ENCODE results near the gene XPR1. TPM values are rescaled to one million over a fixed set of nuclear protein-coding genes. Genes with fewer than 3 reads are reported as not detected.

Gene XPR1
- total and polyA plus RNA-seq, 9 donors = 5.7 to 34.1 (median 17.3) TPM

GRCh38 chr1:180588121-180588520 lies 43.7 kb upstream of the XPR1 start:
- H3K4me1 ChIP-seq (ENCODE audit: insufficient read depth) = no peaks in the 10 kb centered on the region
- TF ChIP-seq EP300 (IDR thresholded peaks at IDR 0.05) (no peak), CTCF (IDR thresholded peaks at IDR 0.05) (no peak), POLR2A (IDR thresholded peaks at IDR 0.05) (no peak)
- H3K27ac ChIP-seq = no peak overlapping the region
- H3K9me3 ChIP-seq = no peaks in the 10 kb centered on the region
- DNase-seq = no peak
- intact Hi-C loops (cut with DNase I) = no loop called here
- no peak overlapping the region for H3K4me3 ChIP-seq
- no peaks in the 10 kb centered on the region for H3K27me3 ChIP-seq
- 44 to 67% (median 52%) methylated on average over 2 of the region's 2 CpGs for whole genome bisulfite sequencing, 3 donors
- H3K36me3 ChIP-seq = no peaks in the 10 kb centered on the region

DNA sequence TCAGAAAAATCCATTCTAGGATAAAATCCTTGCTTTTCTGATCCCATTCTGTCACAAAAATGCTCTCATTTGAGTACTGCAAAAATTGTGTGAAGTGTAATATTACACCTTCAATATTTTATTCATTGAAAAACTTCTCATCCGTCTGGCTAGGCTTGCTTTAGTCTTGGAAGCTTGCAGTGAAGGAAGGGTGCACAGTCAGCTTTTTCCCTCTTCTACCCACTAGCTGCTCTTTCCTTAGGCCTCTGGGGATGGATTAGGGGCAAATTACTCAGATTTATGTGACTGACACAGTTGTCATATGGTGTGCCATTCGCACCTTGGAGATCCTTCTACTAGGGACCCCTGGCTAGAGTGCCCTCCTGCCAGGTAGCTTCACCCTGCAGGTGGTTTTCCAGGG lies 40.9 kb upstream of the XPR1 start:
- DNase-seq = no peak
- Histone ChIP-seq H3K4me1 (ENCODE audit: insufficient read depth) (no peaks in the 10 kb centered on the region), H3K27me3 (no peaks in the 10 kb centered on the region), H3K9me3 (no peaks in the 10 kb centered on the region), H3K4me3 (no peak overlapping the region), H3K36me3 (no peaks in the 10 kb centered on the region), H3K27ac (no peak overlapping the region)
- no peak for TF ChIP-seq POLR2A (IDR thresholded peaks at IDR 0.05)
- TF ChIP-seq EP300 (IDR thresholded peaks at IDR 0.05) = no peak
- TF ChIP-seq CTCF (IDR thresholded peaks at IDR 0.05) = no peak
- WGBS, 3 donors = 81 to 88% (median 81%) methylated on average over 2 of the region's 2 CpGs
- intact Hi-C loops (cut with DNase I) = no loop called here

- H3K27ac ChIP-seq = no peak overlapping the region
- DNase-seq = no peak
- H3K4me1 ChIP-seq (ENCODE audit: insufficient read depth) = no peaks in the 10 kb centered on the region
- TF ChIP-seq CTCF (IDR thresholded peaks at IDR 0.05) = no peak
- TF ChIP-seq POLR2A (IDR thresholded peaks at IDR 0.05) = no peak
- no peak for TF ChIP-seq EP300 (IDR thresholded peaks at IDR 0.05)
- H3K36me3 ChIP-seq = no peaks in the 10 kb centered on the region
- intact Hi-C loops (cut with DNase I) = no loop called here
- no peak overlapping the region for H3K4me3 ChIP-seq
- no peaks in the 10 kb centered on the region for H3K9me3 ChIP-seq
- H3K27me3 ChIP-seq = no peaks in the 10 kb centered on the region
- 53 to 71% (median 55%) methylated on average over 3 of the region's 3 CpGs for WGBS, 3 donors
Observed at GRCh38 chr1:180593382-180593781, 38.4 kb upstream of the XPR1 start.

DNA sequence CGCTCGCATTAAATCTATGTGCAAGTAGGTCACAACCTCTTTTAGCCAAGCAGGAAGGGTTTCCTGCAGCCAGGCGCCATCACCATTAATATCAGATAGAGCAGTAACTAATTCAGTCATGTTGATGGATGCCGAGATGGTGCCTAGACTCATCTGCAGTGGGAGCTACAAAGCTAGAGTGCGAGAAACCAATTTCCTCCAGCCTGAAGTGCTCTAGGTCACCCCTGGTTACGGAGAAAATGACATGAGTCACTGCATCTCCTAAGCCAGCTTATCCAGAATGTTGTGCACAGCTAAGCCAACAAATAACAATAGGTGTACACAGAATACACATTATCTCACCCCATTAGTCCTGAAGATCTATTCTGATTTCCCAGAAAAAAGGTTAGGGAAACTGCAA lies 37.1 kb upstream of the XPR1 start:
- no peak for DNase-seq
- Histone ChIP-seq H3K27me3 (no peaks in the 10 kb centered on the region), H3K9me3 (no peaks in the 10 kb centered on the region), H3K27ac (no peak overlapping the region), H3K4me3 (no peak overlapping the region), H3K36me3 (no peaks in the 10 kb centered on the region), H3K4me1 (ENCODE audit: insufficient read depth) (no peaks in the 10 kb centered on the region)
- TF ChIP-seq CTCF (IDR thresholded peaks at IDR 0.05) = no peak
- no peak for TF ChIP-seq EP300 (IDR thresholded peaks at IDR 0.05)
- TF ChIP-seq POLR2A (IDR thresholded peaks at IDR 0.05) = no peak
- WGBS, 3 donors = 86 to 91% (median 89%) methylated on average over 6 of the region's 6 CpGs
- intact Hi-C loops (cut with DNase I) = no loop called here

DNA sequence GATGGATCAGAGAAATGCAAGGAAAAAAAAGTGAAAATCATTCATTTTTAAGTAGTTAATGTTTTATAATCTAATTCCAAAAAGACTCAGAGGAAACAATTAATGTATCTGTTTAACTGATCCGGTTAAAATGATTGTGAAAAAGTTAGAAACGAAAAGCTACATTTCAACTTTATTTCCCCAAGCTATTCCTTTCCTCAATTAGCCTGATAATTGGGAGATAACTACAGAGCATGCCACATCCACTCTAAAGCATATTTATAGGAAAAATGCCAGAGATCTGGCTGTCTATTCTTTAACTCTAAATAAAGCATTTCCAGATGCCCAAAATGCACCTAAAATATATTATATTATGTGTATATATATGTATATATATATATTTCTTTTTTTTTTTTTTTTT lies 35.9 kb upstream of the XPR1 start:
- intact Hi-C loops (cut with DNase I) = no loop called here
- 54 to 65% (median 54%) methylated on average over 2 of the region's 2 CpGs for WGBS, 3 donors
- no peaks in the 10 kb centered on the region for H3K4me1 ChIP-seq (ENCODE audit: insufficient read depth)
- H3K27me3 ChIP-seq = no peaks in the 10 kb centered on the region
- H3K27ac ChIP-seq = no peak overlapping the region
- no peaks in the 10 kb centered on the region for H3K36me3 ChIP-seq
- no peaks in the 10 kb centered on the region for H3K9me3 ChIP-seq
- TF ChIP-seq POLR2A (IDR thresholded peaks at IDR 0.05) (no peak), EP300 (IDR thresholded peaks at IDR 0.05) (no peak), CTCF (IDR thresholded peaks at IDR 0.05) (no peak)
- no peak for DNase-seq
- no peak overlapping the region for H3K4me3 ChIP-seq
